WTC11 (cell line): ENCODE results near the gene NINJ2. TPM values are rescaled to one million over a fixed set of nuclear protein-coding genes. Genes with fewer than 3 reads are reported as not detected.

Experiments used
- ATAC-seq: fragments of 200-7000 bp; cut with Tn5 transposase; 2 replicates; pipeline ENCODE4 v1.10.0; 2021; ENCODE audit warnings: mild to moderate bottlenecking, moderate library complexity
- CTCF ChIA-PET: fragments of 300-600 bp; sonication (Branson Sonifier 250); formaldehyde crosslinking; loops from one replicate; lab custom pipeline; 2021; ENCODE audit warnings: antibody characterized with exemption; lab: Charles Lee
- POLR2A ChIA-PET: fragments of 350-600 bp; sonication (Branson Sonifier 250); formaldehyde crosslinking; loops from one replicate; lab custom pipeline; 2021; ENCODE audit warnings: antibody characterized with exemption; lab: Charles Lee
- DNase-seq: peaks from one replicate; pipeline ENCODE4 v3.0.0; 2021; ENCODE audit warnings: low spot score
- H3K27ac Mint-ChIP-seq: 2 replicates; pipeline ENCODE4 v1.8.0; 2021; ENCODE audit warnings: mixed read lengths
- H3K27me3 Mint-ChIP-seq: 2 replicates; pipeline ENCODE4 v1.8.0; 2021; ENCODE audit warnings: low read depth, mild to moderate bottlenecking, moderate library complexity, mixed read lengths
- H3K36me3 Mint-ChIP-seq: 2 replicates; pipeline ENCODE4 v1.8.0; 2021; ENCODE audit warnings: mixed read lengths
- H3K4me1 Mint-ChIP-seq: 2 replicates; pipeline ENCODE4 v1.8.0; 2022; ENCODE audit warnings: mixed read lengths
- H3K4me3 Mint-ChIP-seq: 2 replicates; pipeline ENCODE4 v1.8.0; 2021; ENCODE audit warnings: mild to moderate bottlenecking, moderate library complexity, mixed read lengths
- H3K9me3 Mint-ChIP-seq: 2 replicates; pipeline ENCODE4 v1.8.0; 2021; ENCODE audit warnings: mixed read lengths
- CBFB ChIP-seq: sonication (generic); formaldehyde crosslinking; IDR thresholded peaks from 2 replicates; pipeline ENCODE4 v1.8.1; 2022; ENCODE audit warnings: mild to moderate bottlenecking, low read depth, missing genetic modification reagents
- CDX4 ChIP-seq: fragments of 250-450 bp; sonication (Bioruptor Pico); IDR thresholded peaks from 2 replicates; pipeline ENCODE4 v1.9.0; 2021; ENCODE audit warnings: moderate library complexity, mild to moderate bottlenecking, inconsistent platforms, borderline replicate concordance
- CREB1 ChIP-seq: sonication (generic); formaldehyde crosslinking; IDR thresholded peaks from 2 replicates; pipeline ENCODE4 v1.8.0; 2023; ENCODE audit warnings: mild to moderate bottlenecking, missing genetic modification reagents
- CREM ChIP-seq: sonication (generic); formaldehyde crosslinking; IDR thresholded peaks from 2 replicates; pipeline ENCODE4 v1.8.1; 2022; ENCODE audit warnings: mild to moderate bottlenecking, missing genetic modification reagents, moderate library complexity
- FOXJ3 ChIP-seq: sonication (generic); formaldehyde crosslinking; IDR thresholded peaks from 2 replicates; pipeline ENCODE4 v1.9.0; 2021; ENCODE audit warnings: missing genetic modification reagents, mild to moderate bottlenecking, borderline replicate concordance
- JAZF1 ChIP-seq: fragments of 250-450 bp; sonication (Bioruptor Pico); IDR thresholded peaks from 2 replicates; pipeline ENCODE4 v1.9.0; 2021; ENCODE audit warnings: moderate library complexity, mild to moderate bottlenecking, inconsistent platforms
- KAT7 ChIP-seq: sonication (generic); formaldehyde crosslinking; IDR thresholded peaks from 2 replicates; pipeline ENCODE4 v1.8.1; 2023; ENCODE audit warnings: missing genetic modification reagents, mild to moderate bottlenecking, borderline replicate concordance
- MYBL2 ChIP-seq: sonication (generic); formaldehyde crosslinking; IDR thresholded peaks from 2 replicates; pipeline ENCODE4 v1.8.1; 2023; ENCODE audit warnings: mild to moderate bottlenecking, moderate library complexity, missing genetic modification reagents
- NFATC4 ChIP-seq: fragments of 250-450 bp; sonication (Bioruptor Pico); IDR thresholded peaks from 2 replicates; pipeline ENCODE4 v1.9.0; 2021; ENCODE audit warnings: mild to moderate bottlenecking
- NFYB ChIP-seq: sonication (generic); formaldehyde crosslinking; conservative IDR thresholded peaks from 2 replicates; pipeline ENCODE4 v1.8.0; 2022; ENCODE audit warnings: low read depth, missing genetic modification reagents
- NR1H2 ChIP-seq: sonication (generic); formaldehyde crosslinking; IDR thresholded peaks from 2 replicates; pipeline ENCODE4 v1.9.0; 2021; ENCODE audit warnings: mild to moderate bottlenecking, moderate library complexity, missing genetic modification reagents
- RELA ChIP-seq: sonication (generic); formaldehyde crosslinking; IDR thresholded peaks from 2 replicates; pipeline ENCODE4 v1.8.1; 2022; ENCODE audit warnings: missing genetic modification reagents, mild to moderate bottlenecking, borderline replicate concordance
- SP1 ChIP-seq: sonication (generic); formaldehyde crosslinking; conservative IDR thresholded peaks from 2 replicates; pipeline ENCODE4 v1.8.1; 2022; ENCODE audit warnings: missing genetic modification reagents
- STAT6 ChIP-seq: sonication (generic); formaldehyde crosslinking; conservative IDR thresholded peaks from 2 replicates; pipeline ENCODE4 v1.8.1; 2023; ENCODE audit warnings: mild to moderate bottlenecking, low read depth, missing genetic modification reagents, moderate library complexity
- TCF7 ChIP-seq: sonication (generic); formaldehyde crosslinking; IDR thresholded peaks from 2 replicates; pipeline ENCODE4 v1.8.0; 2022; ENCODE audit warnings: mild to moderate bottlenecking, low read depth, missing genetic modification reagents, moderate library complexity
- ZBTB43 ChIP-seq: sonication (generic); formaldehyde crosslinking; IDR thresholded peaks from 2 replicates; pipeline ENCODE4 v1.8.1; 2023; ENCODE audit warnings: mild to moderate bottlenecking, missing genetic modification reagents
- ZNF232 ChIP-seq: sonication (generic); formaldehyde crosslinking; IDR thresholded peaks from 2 replicates; pipeline ENCODE4 v1.8.0; 2022; ENCODE audit warnings: mild to moderate bottlenecking, missing genetic modification reagents
- ZNF425 ChIP-seq: fragments of 250-450 bp; sonication (Bioruptor Pico); conservative IDR thresholded peaks from 2 replicates; pipeline ENCODE4 v1.9.0; 2021; ENCODE audit warnings: mild to moderate bottlenecking
- ZNF671 ChIP-seq: fragments of 250-450 bp; sonication (Bioruptor Pico); IDR thresholded peaks from 2 replicates; pipeline ENCODE4 v1.8.0; 2021; ENCODE audit warnings: mild to moderate bottlenecking
- total RNA-seq: library from RNA; stranded (reverse); gene quantifications from 3 replicates; pipeline ENCODE4 v1.2.3, GENCODE V29; 2021

Gene NINJ2
- total RNA-seq, 1 experiment from 2014 or later, result 0.42 TPM

- no peak for TF ChIP-seq STAT6
- TF ChIP-seq NFYB, result no peak
- no peak for TF ChIP-seq CBFB (CRISPR knock-in tag)
- no peak for TF ChIP-seq ZNF671 (CRISPR knock-in tag)
- TF ChIP-seq RELA (CRISPR knock-in tag), result no peak
- no peak for TF ChIP-seq JAZF1 (CRISPR knock-in tag)
- TF ChIP-seq KAT7 (CRISPR knock-in tag), result no peak
- TF ChIP-seq ZNF425 (CRISPR knock-in tag), result no peak
- no peak for TF ChIP-seq TCF7 (CRISPR knock-in tag)
- TF ChIP-seq, all 79 proteins: peak for 0
These were observed 58.3 kb downstream of the NINJ2 start (continued) for GRCh38 chr12:604956-605355.

- no peak for TF ChIP-seq FOXJ3 (CRISPR knock-in tag)
- TF ChIP-seq MYBL2, result no peak
- H3K27me3 Mint-ChIP-seq, result no peaks in the 10 kb centered on the region
- CTCF ChIA-PET, result no interaction called here
- no peak overlapping the region for H3K4me3 Mint-ChIP-seq
- H3K9me3 Mint-ChIP-seq, result no peaks in the 10 kb centered on the region; the same call in 1 of the 2 replicates
- POLR2A ChIA-PET, result no interaction called here
- DNase-seq (no peak), ATAC-seq (no peak)
- H3K27ac Mint-ChIP-seq, result no peak overlapping the region
- no peaks in the 10 kb centered on the region for H3K36me3 Mint-ChIP-seq
- peaks cover 7% of the 10 kb centered on the region for H3K4me1 Mint-ChIP-seq
These were observed 60.6 kb downstream of the NINJ2 start for GRCh38 chr12:602700-603068.

- DNase-seq (no peak), ATAC-seq (no peak)
- ChIA-PET CTCF (no interaction called here), POLR2A (no interaction called here)
- Mint-ChIP-seq H3K27me3 (no peaks in the 10 kb centered on the region), H3K9me3 (no peaks in the 10 kb centered on the region; the same call in 1 of the 2 replicates), H3K4me3 (no peak overlapping the region), H3K4me1 (peaks cover 9% of the 10 kb centered on the region), H3K27ac (no peak overlapping the region), H3K36me3 (no peaks in the 10 kb centered on the region)
- TF ChIP-seq CREM (CRISPR knock-in tag) (no peak), SP1 (no peak), CDX4 (CRISPR knock-in tag) (no peak), NFATC4 (no peak)
These were observed 61.1 kb downstream of the NINJ2 start for GRCh38 chr12:601976-602699.

GRCh38 chr12:599756-600155 lies 63.5 kb downstream of the NINJ2 start:
- CTCF ChIA-PET, result interaction anchor here (0.6 to 4.9 kb wide), 3 partner anchors 24 to 151 kb away, joined by 3 to 17 read pairs (median 4); no protein-coding TSS in a partner anchor
- no peaks in the 10 kb centered on the region for H3K36me3 Mint-ChIP-seq
- H3K27ac Mint-ChIP-seq, result no peak overlapping the region
- H3K4me3 Mint-ChIP-seq, result no peak overlapping the region
- H3K27me3 Mint-ChIP-seq, result no peaks in the 10 kb centered on the region
- ATAC-seq, result no peak
- DNase-seq, result no peak
- TF ChIP-seq ZBTB43 (no peak), NR1H2 (CRISPR knock-in tag) (no peak), CREM (CRISPR knock-in tag) (no peak), KAT7 (CRISPR knock-in tag) (no peak), CREB1 (CRISPR knock-in tag) (no peak), ZNF232 (CRISPR knock-in tag) (no peak)
- no peaks in the 10 kb centered on the region; the same call in 1 of the 2 replicates for H3K9me3 Mint-ChIP-seq
- peaks cover 9% of the 10 kb centered on the region for H3K4me1 Mint-ChIP-seq
- POLR2A ChIA-PET, result no interaction called here
